Activated CD8-positive, alpha-beta memory T cell treated with anti-CD3 and anti-CD28 coated beads for 36 hours (primary cell): Measurements from ENCODE around the gene DVL1. TPM values are rescaled to one million over a fixed set of nuclear protein-coding genes. Genes with fewer than 3 reads are reported as not detected.

ENCODE experiments used
- CTCF ChIA-PET: fragments of 350-600 bp; sonication (Branson Sonifier 250); formaldehyde crosslinking; loops from one replicate; lab custom pipeline; 2021; ENCODE audit warnings: antibody characterized with exemption; lab: Charles Lee
- POLR2A ChIA-PET: fragments of 350-600 bp; sonication (Branson Sonifier 250); formaldehyde crosslinking; loops from one replicate; lab custom pipeline; 2021; ENCODE audit warnings: antibody characterized with exemption; lab: Charles Lee
- total RNA-seq, 2 experiments: library from RNA; stranded (reverse); gene quantifications; one replicate each; pipeline ENCODE4 v1.2.3, GENCODE V29; 2021

DVL1 gene
- total RNA-seq, 2 experiments from 2014 or later = 43.8 to 45.2 TPM

GRCh38 chr1:1310476-1311053 lies 38.7 kb downstream of the DVL1 start:
- CTCF ChIA-PET = interaction anchor here (2.3 kb wide), 1 partner anchor 61 kb away, joined by 6 read pairs; no protein-coding TSS in a partner anchor
- POLR2A ChIA-PET = interaction anchor here (1.1 kb wide), 1 partner anchor 65 kb away, joined by 3 read pairs; the partner anchor contains the start of gene AURKAIP1

DNA sequence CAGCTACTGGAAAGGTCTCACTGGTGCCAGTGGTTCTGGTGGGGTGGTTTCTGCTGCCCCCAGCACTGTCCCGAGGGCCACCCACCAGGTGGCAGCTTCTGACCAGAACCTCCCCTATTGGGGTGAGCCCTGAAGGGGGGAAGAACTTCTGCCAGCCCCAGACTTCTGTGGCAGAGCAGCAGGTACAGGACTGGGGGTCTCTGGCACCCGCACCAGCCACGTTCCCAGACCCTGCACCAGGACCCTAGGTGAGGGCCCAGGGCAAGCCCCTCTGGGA lies 39.2 kb downstream of the DVL1 start:
- CTCF ChIA-PET = interaction anchor here (2.3 kb wide), 1 partner anchor 62 kb away, joined by 6 read pairs; no protein-coding TSS in a partner anchor
- POLR2A ChIA-PET = interaction anchor here (1.0 to 1.1 kb wide), 2 partner anchors 15 to 65 kb away, joined by 3 read pairs; partner anchors contain the start of gene AURKAIP1

GRCh38 chr1:1309251-1310108 lies 39.7 kb downstream of the DVL1 start:
- POLR2A ChIA-PET = interaction anchor here (1.0 to 1.1 kb wide), 2 partner anchors 16 to 66 kb away, joined by 3 read pairs; partner anchors contain the start of gene AURKAIP1

DNA sequence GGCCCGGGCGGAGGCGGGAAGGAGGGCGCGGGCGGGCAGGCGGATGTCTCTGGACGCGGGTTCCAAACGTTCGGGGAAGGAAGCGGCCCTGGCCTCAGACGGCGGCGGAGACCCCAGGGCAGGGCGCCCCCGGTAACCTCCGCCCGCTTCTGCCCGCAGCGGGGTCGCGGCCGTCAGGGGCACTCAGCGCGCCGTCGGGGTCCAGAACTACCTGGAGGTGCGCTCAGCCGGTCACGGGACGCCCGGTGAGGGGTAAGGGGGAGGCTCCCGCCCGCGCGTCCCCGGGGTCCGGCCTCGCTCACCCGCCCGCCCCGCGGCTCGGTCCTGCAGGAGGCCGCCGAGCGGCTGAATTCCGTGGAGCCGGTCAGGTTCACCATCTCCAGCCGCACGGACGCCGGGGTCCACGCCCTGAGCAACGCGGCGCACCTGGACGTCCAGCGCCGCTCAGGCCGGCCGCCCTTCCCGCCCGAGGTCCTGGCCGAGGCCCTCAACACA lies 40.4 kb downstream of the DVL1 start:
- CTCF ChIA-PET = interaction anchor here (2.3 kb wide), 1 partner anchor 63 kb away, joined by 6 read pairs; no protein-coding TSS in a partner anchor
- POLR2A ChIA-PET = no interaction called here

More at GRCh38 chr1:1309251-1310108, 39.7 kb downstream of the DVL1 start:
- CTCF ChIA-PET = interaction anchor here (2.3 kb wide), 1 partner anchor 62 kb away, joined by 6 read pairs; no protein-coding TSS in a partner anchor

DNA sequence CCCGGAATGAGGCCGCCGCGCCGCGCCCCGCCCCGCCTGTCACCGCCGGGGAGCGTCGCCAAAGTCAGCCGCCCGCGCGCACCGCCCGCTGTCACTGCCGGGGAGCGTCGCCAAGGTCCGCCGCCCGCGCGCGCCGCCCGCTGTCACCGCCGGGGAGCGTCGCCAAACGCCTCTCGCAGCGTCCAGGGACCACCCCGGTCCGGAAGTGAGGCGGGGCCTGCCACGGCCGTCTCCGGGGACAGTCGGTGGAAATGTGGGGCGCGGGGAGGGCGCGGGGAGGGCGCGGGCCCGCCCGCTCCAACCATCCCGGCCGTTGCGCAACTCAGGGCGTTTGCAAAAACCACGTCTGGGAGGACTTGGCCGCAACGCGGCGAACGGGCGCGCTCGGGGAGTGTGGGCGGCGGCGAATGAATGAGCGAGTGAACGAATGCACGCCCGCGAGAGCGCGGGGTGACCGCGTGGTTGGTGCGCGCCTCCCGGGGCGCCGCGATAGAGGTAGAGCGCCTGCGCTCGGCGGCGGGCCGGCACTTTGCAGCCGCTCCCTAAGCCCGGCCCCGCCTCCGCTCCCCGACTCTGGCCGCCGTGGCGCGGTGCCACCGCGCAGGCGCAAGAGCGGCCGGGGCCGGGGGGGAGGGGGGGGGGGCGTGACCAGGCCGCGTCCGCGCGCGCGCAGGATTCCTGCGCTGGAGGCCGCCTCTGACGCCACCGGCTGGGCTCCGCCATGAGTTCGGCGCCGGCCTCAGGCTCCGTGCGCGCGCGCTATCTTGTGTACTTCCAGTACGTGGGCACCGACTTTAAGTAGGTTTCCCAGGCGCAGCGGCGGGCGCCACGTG lies 41.1 kb downstream of the DVL1 start, which contains the start of the genes ACAP3 and PUSL1:
Gene ACAP3, minus strand, starts transcription at position 8 of the 833 bp plus-strand sequence. CDS start 115 bp downstream, outside the sequence.
Gene PUSL1, plus strand, starts transcription at position 675 of the 833 bp plus-strand sequence. Its CDS starts 47 bp downstream, at position 722.
- ChIA-PET POLR2A (no interaction called here), CTCF (no interaction called here)

DNA sequence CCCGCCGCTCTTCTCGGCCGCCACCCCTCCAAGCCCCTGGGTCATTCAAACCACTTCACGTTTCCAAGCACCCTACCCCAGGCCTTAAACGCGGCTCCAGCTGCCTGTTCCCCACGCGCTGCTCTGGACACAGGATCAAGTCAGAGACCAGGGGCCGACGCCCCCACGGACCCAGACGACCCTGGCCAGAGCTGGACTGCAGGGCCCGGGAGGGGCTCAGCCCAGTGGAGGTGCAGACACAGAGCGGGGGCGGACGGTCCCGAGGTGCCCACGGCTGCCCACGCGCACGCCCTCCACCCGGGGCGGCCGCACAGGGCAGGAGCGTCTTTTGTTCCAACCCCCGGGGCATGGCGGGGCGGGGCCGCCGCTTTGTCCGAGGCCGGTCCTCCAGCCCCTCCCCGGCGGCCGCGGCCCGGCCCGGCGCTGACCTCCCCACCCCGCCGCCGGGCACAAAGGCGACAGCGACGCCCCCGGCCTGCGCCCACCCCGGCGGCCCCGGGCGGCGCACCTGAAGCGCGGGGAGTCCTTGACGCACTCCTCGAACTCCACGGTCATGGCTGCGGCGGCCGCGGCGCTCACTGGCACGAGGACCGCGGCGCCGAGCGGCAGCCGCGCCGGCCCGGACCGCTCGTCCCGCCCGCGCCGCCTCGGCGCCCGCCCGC lies 41.8 kb downstream of the DVL1 start:
- POLR2A ChIA-PET = no interaction called here
- CTCF ChIA-PET = no interaction called here

- CTCF ChIA-PET = no interaction called here
Observed at GRCh38 chr1:1306661-1307260, 42.5 kb downstream of the DVL1 start.

DNA sequence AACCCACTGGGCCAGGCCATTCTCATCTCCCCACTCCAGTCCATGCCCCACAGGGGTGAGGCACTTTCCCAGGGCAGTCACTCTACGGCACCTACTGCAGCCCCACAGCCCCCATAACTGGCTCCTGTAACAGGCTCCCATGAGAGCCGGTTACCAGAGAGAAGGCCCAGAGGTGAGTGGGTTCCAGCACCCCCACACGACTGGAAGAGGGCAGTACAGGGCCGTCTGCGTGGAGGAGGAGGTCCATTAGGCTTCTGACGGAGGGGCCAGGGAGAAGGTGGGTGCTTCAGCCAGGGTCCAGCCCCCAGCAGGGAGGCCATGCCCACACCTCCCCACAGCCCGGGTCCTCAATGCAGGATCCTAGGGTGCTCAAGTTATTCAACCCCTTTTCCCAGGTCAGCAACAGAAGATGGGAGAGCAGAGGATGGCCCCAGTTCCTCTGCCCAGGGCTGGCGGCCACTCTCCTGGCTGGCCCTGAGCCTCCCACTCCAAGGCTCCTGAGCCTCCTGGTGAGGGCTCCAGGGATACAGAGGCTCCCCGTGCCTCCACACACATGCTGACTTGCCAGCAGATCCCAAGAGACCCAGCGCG lies 43.1 kb downstream of the DVL1 start:
- ChIA-PET POLR2A (no interaction called here), CTCF (no interaction called here)

More at GRCh38 chr1:1306661-1307260, 42.5 kb downstream of the DVL1 start:
- POLR2A ChIA-PET = no interaction called here

GRCh38 chr1:1305300-1306069 lies 43.7 kb downstream of the DVL1 start:
- ChIA-PET CTCF (interaction anchor here (0.8 to 1.0 kb wide), 2 partner anchors 14 to 67 kb away, joined by 3 to 6 read pairs; no protein-coding TSS in a partner anchor), POLR2A (interaction anchor here (0.6 kb wide), 1 partner anchor 14 kb away, joined by 3 read pairs; no protein-coding TSS in a partner anchor)

GRCh38 chr1:1304331-1305299 lies 44.6 kb downstream of the DVL1 start:
- CTCF ChIA-PET = interaction anchor here (0.8 to 1.0 kb wide), 2 partner anchors 13 to 67 kb away, joined by 3 to 6 read pairs; no protein-coding TSS in a partner anchor
- POLR2A ChIA-PET = no interaction called here

DNA sequence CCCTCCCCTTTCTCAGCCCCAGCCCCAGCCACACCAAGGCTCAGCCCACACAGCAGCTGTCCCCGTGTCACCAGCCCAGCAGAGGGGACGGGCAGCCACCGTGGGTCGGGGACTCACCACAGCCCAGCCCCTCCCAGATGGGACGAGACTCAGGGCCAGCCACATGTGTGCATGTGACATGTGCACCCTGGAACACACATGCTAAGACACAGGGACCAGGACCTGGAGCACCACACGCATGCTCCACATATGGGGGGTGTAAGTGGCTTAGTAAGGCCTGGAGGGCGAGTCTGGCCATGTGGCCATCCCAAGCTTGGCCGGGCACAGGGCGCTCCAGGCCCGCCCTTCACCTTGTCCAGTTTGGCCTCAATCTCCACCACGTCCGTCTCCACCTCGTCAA lies 45.5 kb downstream of the DVL1 start:
- ChIA-PET POLR2A (interaction anchor here (0.6 kb wide), 1 partner anchor 239 kb away, joined by 3 read pairs; no protein-coding TSS in a partner anchor), CTCF (interaction anchor here (0.6 kb wide), 1 partner anchor 8 kb away, joined by 4 read pairs; no protein-coding TSS in a partner anchor)

DNA sequence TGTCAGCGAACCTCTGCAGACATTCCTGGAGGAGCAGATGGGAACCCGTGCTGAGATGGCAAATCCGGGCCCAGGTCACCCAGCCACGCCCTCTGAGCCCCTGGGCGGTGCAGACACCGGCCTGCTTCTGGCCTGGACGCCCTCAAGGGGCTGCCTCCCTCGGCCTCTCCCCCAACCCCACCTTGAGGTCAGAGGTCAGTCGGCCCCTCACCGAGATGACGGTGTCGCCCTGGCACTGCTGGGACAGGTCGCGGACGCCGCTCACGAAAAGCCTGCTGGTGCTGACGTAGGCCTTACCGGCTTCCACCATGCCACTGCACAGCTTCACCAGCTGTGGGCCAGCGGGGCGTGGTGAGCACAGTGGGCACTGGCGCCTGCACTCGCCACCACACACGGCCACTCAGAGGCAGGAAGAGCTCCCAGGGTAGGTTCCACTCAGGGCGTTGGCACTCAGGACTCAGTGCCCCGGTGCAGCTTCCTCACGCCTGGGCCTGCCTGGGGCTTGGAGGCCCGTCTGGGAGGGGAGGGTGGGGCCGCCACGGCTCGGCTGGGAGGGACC lies 46.2 kb downstream of the DVL1 start:
- ChIA-PET CTCF (interaction anchor here (0.6 kb wide), 1 partner anchor 9 kb away, joined by 4 read pairs; no protein-coding TSS in a partner anchor), POLR2A (interaction anchor here (0.6 kb wide), 1 partner anchor 239 kb away, joined by 3 read pairs; no protein-coding TSS in a partner anchor)

DNA sequence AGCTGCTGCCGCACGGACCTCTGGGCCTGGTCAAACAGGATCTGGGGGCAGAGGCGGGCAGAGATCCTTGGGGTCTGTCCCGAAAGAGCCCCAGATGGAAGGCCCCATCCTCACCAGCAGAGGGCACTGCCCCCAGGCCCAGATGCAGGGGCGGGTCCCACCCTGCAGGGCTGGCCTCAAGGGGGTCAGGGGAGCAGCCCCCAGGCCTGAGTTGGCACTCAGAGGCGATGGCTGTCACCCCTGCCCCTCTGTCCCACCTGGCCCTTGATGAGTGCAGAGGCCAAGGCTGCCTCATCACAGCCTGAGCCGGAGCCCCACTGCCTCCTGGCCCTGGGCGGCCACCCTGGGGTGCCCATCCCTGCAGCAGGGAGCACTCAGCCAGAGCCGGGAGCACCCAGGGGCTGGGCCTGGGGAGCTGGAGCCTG lies 47.2 kb downstream of the DVL1 start:
- CTCF ChIA-PET = interaction anchor here (0.6 to 2.3 kb wide), 3 partner anchors 11 to 188 kb away, joined by 3 to 9 read pairs (median 4); no protein-coding TSS in a partner anchor
- POLR2A ChIA-PET = no interaction called here

GRCh38 chr1:1300352-1300739 lies 48.9 kb downstream of the DVL1 start:
- CTCF ChIA-PET = interaction anchor here (0.8 to 2.3 kb wide), 3 partner anchors 9 to 25 kb away, joined by 3 to 9 read pairs (median 4); no protein-coding TSS in a partner anchor
- POLR2A ChIA-PET = interaction anchor here (0.6 kb wide), 1 partner anchor 76 kb away, joined by 3 read pairs; no protein-coding TSS in a partner anchor
